Endothelial cell of umbilical vein (primary cell): Measurements from ENCODE around the gene SMAD5. TPM values are rescaled to one million over a fixed set of nuclear protein-coding genes. Genes with fewer than 3 reads are reported as not detected.

Source experiments
- BruUV-seq: library from RNA; stranded (reverse); fragments of 400-500 nt; replicated peaks from 2 replicates; lab custom pipeline; 2021; lab: Mats Ljungman, UMichigan
- CTCF ChIA-PET: fragments of 300-600, 350-600 bp; sonication (Branson Sonifier 250); formaldehyde crosslinking; loops from one replicate; lab custom pipeline; 2021; ENCODE audit warnings: antibody characterized with exemption, inconsistent platforms; lab: Charles Lee
- POLR2A ChIA-PET: fragments of 300-600, 350-600 bp; sonication (Branson Sonifier 250); formaldehyde crosslinking; loops from one replicate; lab custom pipeline; 2021; ENCODE audit warnings: antibody characterized with exemption, inconsistent platforms; lab: Charles Lee
- DNase-seq: peaks from one replicate; pipeline ENCODE4 v3.0.0-alpha.2; 2011; ENCODE audit warnings: low read depth, low spot score
- FAIRE-seq: peaks from 2 replicates; lab custom pipeline; 2011; peaks lifted over from hg19 to GRCh38; lab: Jason Lieb, UNC
- H2AFZ ChIP-seq: 2 replicates; pipeline ENCODE4 v1.6.0; 2012; ENCODE audit warnings: low read depth, low read length, control low read depth, inconsistent platforms
- H3K27ac ChIP-seq: 2 replicates; pipeline ENCODE4 v1.5.1; 2011; ENCODE audit warnings: low read depth, mild to moderate bottlenecking, control low read depth, low read length, moderate library complexity; ENCODE audit not compliant: insufficient read depth
- H3K27me3 ChIP-seq, 2 experiments: 2 replicates each; pipeline versions ENCODE4 v1.6.0 to v1.6.1; 2011; ENCODE audit warnings: low read length in 2 of 2, mixed read lengths in 1 of 2; ENCODE audit not compliant: control insufficient read depth in 2 of 2, insufficient read depth in 2 of 2
- H3K36me3 ChIP-seq, 2 experiments: 2 replicates in 1 of 2; 3 replicates in 1 of 2; pipeline ENCODE4 v1.5.1; 2011; ENCODE audit warnings: low read length in 2 of 2, mild to moderate bottlenecking in 1 of 2, moderate library complexity in 1 of 2; ENCODE audit not compliant: control insufficient read depth in 2 of 2, insufficient read depth in 2 of 2; ENCODE audit errors: extremely low read depth in 1 of 2
- H3K4me1 ChIP-seq: 3 replicates; pipeline ENCODE4 v1.5.1; 2011; ENCODE audit warnings: mild to moderate bottlenecking, low read length; ENCODE audit not compliant: control insufficient read depth, insufficient read depth; ENCODE audit errors: extremely low read depth
- H3K4me2 ChIP-seq: 2 replicates; pipeline ENCODE4 v1.6.1; 2011; ENCODE audit warnings: low read length, control low read depth, mixed read lengths; ENCODE audit not compliant: insufficient read depth
- H3K4me3 ChIP-seq, 3 experiments: fragments of 200-600 bp in 1 of 3; sonication (generic), shearing (Covaris generic) in 1 of 3; replicated peaks in 1 of 3; 2 replicates each; pipeline ENCODE4 v1.5.1; 2011 to 2016; ENCODE audit warnings: control low read depth in 3 of 3, low read length in 3 of 3, mild to moderate bottlenecking in 2 of 3, inconsistent platforms in 1 of 3, low read depth in 1 of 3, moderate library complexity in 1 of 3; ENCODE audit not compliant: insufficient read depth in 1 of 3
- H3K79me2 ChIP-seq: 2 replicates; pipeline ENCODE4 v1.6.0; 2012; ENCODE audit warnings: low read length, inconsistent platforms; ENCODE audit not compliant: control insufficient read depth, insufficient read depth
- H3K9ac ChIP-seq: replicated peaks from 2 replicates; pipeline ENCODE3; 2011; ENCODE audit warnings: low read length, control low read depth; ENCODE audit not compliant: insufficient read depth; ENCODE audit errors: extremely low read depth
- H3K9me1 ChIP-seq: replicated peaks from 3 replicates; pipeline ENCODE4 v1.6.0; 2011; ENCODE audit warnings: mild to moderate bottlenecking, low read length; ENCODE audit not compliant: control insufficient read depth, insufficient read depth; ENCODE audit errors: extremely low read depth
- H3K9me3 ChIP-seq: replicated peaks from 2 replicates; pipeline ENCODE4 v1.5.1; 2012; ENCODE audit warnings: low read length, inconsistent platforms; ENCODE audit not compliant: control insufficient read depth, insufficient read depth
- H4K20me1 ChIP-seq: replicated peaks from 2 replicates; pipeline ENCODE3; 2011; ENCODE audit warnings: mild to moderate bottlenecking, low read length; ENCODE audit not compliant: control insufficient read depth, insufficient read depth; ENCODE audit errors: extremely low read depth
- CTCF ChIP-seq, 2 donors: IDR thresholded peaks; 1 replicate in 1 of 2; 2 replicates in 1 of 2; pipeline ENCODE4 v1.5.1; 2011; ENCODE audit warnings: low read length in 2 of 2, mild to moderate bottlenecking in 2 of 2, moderate library complexity in 2 of 2, control low read depth in 1 of 2, inconsistent platforms in 1 of 2, low read depth in 1 of 2; ENCODE audit not compliant: insufficient read depth in 1 of 2; ENCODE audit errors: extremely low read depth in 1 of 2
- EZH2 ChIP-seq: IDR thresholded peaks from 2 replicates; pipeline ENCODE4 v1.6.1; 2012; ENCODE audit warnings: borderline replicate concordance, low read depth, mild to moderate bottlenecking, moderate library complexity, low read length, inconsistent platforms; ENCODE audit not compliant: severe bottlenecking
- FOS ChIP-seq: IDR thresholded peaks from 2 replicates; pipeline ENCODE4 v1.6.1; 2011; ENCODE audit warnings: mild to moderate bottlenecking, low read length, moderate library complexity, borderline replicate concordance; ENCODE audit not compliant: insufficient read depth
- GATA2 ChIP-seq: IDR thresholded peaks from 2 replicates; pipeline ENCODE4 v1.7.0; 2011; ENCODE audit warnings: low read depth, mild to moderate bottlenecking, moderate library complexity, mixed read lengths, low read length; ENCODE audit not compliant: insufficient read length, insufficient read depth
- JUN ChIP-seq: IDR thresholded peaks from 2 replicates; pipeline ENCODE4 v1.6.1; 2011; ENCODE audit warnings: borderline replicate concordance, low read depth; ENCODE audit not compliant: insufficient read length, insufficient read depth
- MAX ChIP-seq: IDR thresholded peaks from 2 replicates; pipeline ENCODE4 v1.6.1; 2011; ENCODE audit not compliant: insufficient read depth, insufficient read length
- MYC ChIP-seq: IDR thresholded peaks from one replicate; pipeline ENCODE4 v1.6.1; 2011; ENCODE audit warnings: mild to moderate bottlenecking, low read depth, low read length
- POLR2A ChIP-seq: IDR thresholded peaks from 2 replicates; pipeline ENCODE4 v1.6.1; 2012; ENCODE audit warnings: low read depth, mild to moderate bottlenecking, control low read depth, low read length
- POLR2AphosphoS5 ChIP-seq: IDR thresholded peaks from 2 replicates; pipeline ENCODE4 v1.6.1; 2012; ENCODE audit warnings: low read depth, mild to moderate bottlenecking, control low read depth, low read length, moderate library complexity; ENCODE audit not compliant: insufficient read depth
- dilution Hi-C: fragments of 300-500 bp; cut with MboI; formaldehyde crosslinking; loops from one replicate; pipeline ENCODE4 v1.15.0; 2019; ENCODE audit warnings: low sequenced_read_pairs; ENCODE audit not compliant: extremely low pct_ligation_motif_present
- intact Hi-C: fragments of 100-400 bp; cut with micrococcal nuclease; formaldehyde crosslinking; loops from one replicate; pipeline ENCODE4 v1.10.0; 2022
- polyA plus RNA-seq, 4 experiments: library from polyadenylated mRNA; depleted of rRNA in 3 of 4; stranded (reverse) in 3 of 4; unstranded in 1 of 4; fragments of >200 nt; gene quantifications; 2 replicates each; pipeline versions ENCODE4 v1.2.1 to v1.2.3, GENCODE V29; 2011 to 2012; ENCODE audit warnings: missing spikeins in 1 of 4
- total RNA-seq: library from RNA; stranded (reverse); gene quantifications from 2 replicates; pipeline ENCODE4 v1.2.3, GENCODE V29; 2021

The SMAD5 gene
- total and polyA plus RNA-seq, 2 donors (not counting 3 experiments of a cell fraction or from before 2014, with no cell fraction given), result 26.0 to 66.0 TPM

- dilution Hi-C loops, result no loop called here
- Histone ChIP-seq H3K36me3 (no peaks in the 10 kb centered on the region), H3K4me2 (no peak overlapping the region), H3K27me3 (peaks cover 11 to 25% of the 10 kb centered on the region in 2 experiments), H3K4me1 (no peaks in the 10 kb centered on the region), H3K4me3 (no peak overlapping the region), H3K79me2 (no peaks in the 10 kb centered on the region), H3K9ac (no peak overlapping the region), H2AFZ (no peak overlapping the region), H4K20me1 (no peaks in the 10 kb centered on the region), H3K27ac (no peak overlapping the region), H3K9me1 (no peaks in the 10 kb centered on the region), H3K9me3 (no peaks in the 10 kb centered on the region)
- TF ChIP-seq MYC, result no peak
- BruUV-seq, result no TSS peak
- CTCF ChIA-PET, result interaction anchor here (0.6 kb wide), 1 partner anchor 12 kb away, joined by 3 read pairs; no protein-coding TSS in a partner anchor
- FAIRE-seq (no peak), DNase-seq (no peak)
- intact Hi-C loops, result no loop called here
- POLR2A ChIA-PET, result interaction anchor here (0.6 kb wide), 1 partner anchor 327 kb away, joined by 4 read pairs; no protein-coding TSS in a partner anchor
Measured at GRCh38 chr5:136205941-136206340, 73.3 kb downstream of the SMAD5 start.

DNA sequence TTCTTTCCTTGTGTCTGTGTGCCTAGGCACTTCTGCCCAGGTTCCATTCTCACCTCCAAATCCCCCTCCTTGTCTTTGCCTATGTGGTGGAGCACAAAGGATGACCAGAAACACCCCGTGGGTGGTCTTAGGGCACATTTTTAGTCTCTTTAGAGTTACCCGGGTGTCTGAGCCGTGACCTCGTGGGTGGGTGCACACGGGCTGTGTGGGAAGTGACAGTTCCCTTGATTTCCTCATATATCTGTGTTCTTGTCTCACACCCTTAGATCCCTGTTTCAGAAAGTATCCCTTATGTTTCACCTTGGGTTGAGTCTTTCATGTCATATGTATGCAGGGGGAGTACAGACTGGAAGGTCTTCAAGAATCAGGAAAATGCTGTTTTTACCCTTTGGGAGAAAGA is 73.7 kb downstream of the SMAD5 start:
- H4K20me1 ChIP-seq, result no peaks in the 10 kb centered on the region
- H3K27me3 ChIP-seq, result peaks cover 11 to 24% of the 10 kb centered on the region in 2 experiments
- no peak for DNase-seq
- no peak overlapping the region for H3K4me2 ChIP-seq
- H3K9ac ChIP-seq, result no peak overlapping the region
- dilution Hi-C loops (no loop called here), intact Hi-C loops (no loop called here)
- H2AFZ ChIP-seq, result no peak overlapping the region
- H3K4me1 ChIP-seq, result no peaks in the 10 kb centered on the region
- H3K36me3 ChIP-seq, result no peaks in the 10 kb centered on the region
- CTCF ChIA-PET, result no interaction called here
- no peaks in the 10 kb centered on the region for H3K79me2 ChIP-seq
- H3K9me3 ChIP-seq, result no peaks in the 10 kb centered on the region
- H3K27ac ChIP-seq, result no peak overlapping the region
- no peak overlapping the region for H3K4me3 ChIP-seq
- TF ChIP-seq FOS (no peak), POLR2A (no peak), MAX (no peak), GATA2 (no peak), MYC (no peak), EZH2 (no peak), JUN (no peak), CTCF (IDR thresholded peaks at IDR 0.05; ENCODE audit: extremely low read depth in 1 of 2, insufficient read depth in 1 of 2, low read depth in 1 of 2, low read length in 2 of 2) (no peak), POLR2AphosphoS5 (no peak)
- H3K9me1 ChIP-seq, result no peaks in the 10 kb centered on the region
- BruUV-seq, result no TSS peak
- FAIRE-seq, result no peak
- POLR2A ChIA-PET, result no interaction called here
